BLaER1 (cell line): ENCODE measurements around the gene EXOC3.
A peak's percentile ranks its signal among the peaks of the same experiment; 100 is the strongest.

Experiments used
- H3K27ac ChIP-seq: shearing (Covaris generic); formaldehyde crosslinking; 2 replicates; pipeline ENCODE4 v1.8.1; 2022
- H3K27me3 ChIP-seq: shearing (Covaris generic); formaldehyde crosslinking; 2 replicates; pipeline ENCODE4 v1.8.1; 2022
- H3K36me3 ChIP-seq: shearing (Covaris generic); formaldehyde crosslinking; 2 replicates; pipeline ENCODE4 v1.8.1; 2022
- H3K4me1 ChIP-seq: shearing (Covaris generic); formaldehyde crosslinking; 2 replicates; pipeline ENCODE4 v1.8.1; 2022
- H3K4me2 ChIP-seq: shearing (Covaris generic); formaldehyde crosslinking; 2 replicates; pipeline ENCODE4 v1.8.1; 2022
- H3K4me3 ChIP-seq: shearing (Covaris generic); formaldehyde crosslinking; 2 replicates; pipeline ENCODE4 v1.8.1; 2022
- H3K9ac ChIP-seq: shearing (Covaris generic); formaldehyde crosslinking; 2 replicates; pipeline ENCODE4 v1.8.1; 2022
- H3K9me3 ChIP-seq: shearing (Covaris generic); formaldehyde crosslinking; 2 replicates; pipeline ENCODE4 v1.8.1; 2022
- H4K20me1 ChIP-seq: shearing (Covaris generic); formaldehyde crosslinking; 2 replicates; pipeline ENCODE4 v1.8.1; 2022
- Cebpa-rat ChIP-seq: shearing (Covaris generic); IDR thresholded peaks from 2 replicates; pipeline ENCODE4 v1.8.1; 2022

Gene EXOC3

DNA sequence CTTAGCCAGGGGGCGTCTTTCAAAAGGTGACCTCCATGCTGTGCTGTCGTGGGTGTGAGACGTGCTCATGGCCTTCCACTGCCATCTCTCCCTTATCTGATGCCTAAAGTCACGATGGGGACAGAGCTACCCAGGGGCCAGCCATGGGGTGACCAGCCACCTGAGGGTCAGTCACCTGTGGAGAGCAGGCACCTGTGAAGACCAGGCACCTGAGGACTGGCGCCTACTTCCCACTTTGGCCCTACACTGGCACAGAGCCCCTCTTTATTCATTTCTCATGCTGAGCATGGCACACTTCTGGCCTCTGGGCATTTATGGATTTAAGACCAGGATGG, 6.4 kb upstream of the EXOC3 start:
- Histone ChIP-seq H3K27me3 (no peaks in the 10 kb centered on the region), H3K9ac (no peak overlapping the region), H3K27ac (no peak overlapping the region), H3K36me3 (no peaks in the 10 kb centered on the region), H3K9me3 (no peaks in the 10 kb centered on the region), H3K4me2 (no peak overlapping the region), H3K4me1 (peaks cover 51% of the 10 kb centered on the region), H3K4me3 (no peak overlapping the region), H4K20me1 (no peaks in the 10 kb centered on the region)
- TF ChIP-seq Cebpa-rat: no peak

DNA sequence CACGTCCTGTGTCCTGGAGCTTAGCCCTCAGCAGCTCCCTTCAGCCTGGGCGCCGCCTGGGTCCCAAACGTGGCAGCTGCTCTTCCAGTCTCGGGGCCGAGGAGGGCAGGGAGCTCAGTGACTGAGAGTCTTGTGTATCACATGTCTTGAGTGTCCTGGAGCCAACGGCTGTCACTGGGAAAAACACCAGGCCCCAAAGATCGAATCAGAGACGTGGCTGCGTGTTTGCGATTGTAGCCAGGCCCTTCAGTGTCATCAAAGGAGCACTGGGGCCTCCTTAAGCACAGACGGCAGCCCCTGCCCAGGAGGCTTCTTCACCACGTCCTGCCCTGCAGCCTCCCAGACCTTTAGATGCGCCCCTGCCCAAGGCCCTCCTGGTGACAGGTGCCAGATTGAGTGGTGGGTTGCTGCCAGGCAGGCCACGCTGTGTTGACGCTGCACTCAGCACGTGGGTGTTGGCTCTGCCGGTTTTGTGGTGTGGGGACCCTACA, 5.7 kb upstream of the EXOC3 start:
- Histone ChIP-seq H3K36me3 (no peaks in the 10 kb centered on the region), H4K20me1 (no peaks in the 10 kb centered on the region), H3K27ac (no peak overlapping the region), H3K4me2 (no peak overlapping the region), H3K9me3 (no peaks in the 10 kb centered on the region), H3K4me1 (peaks cover 51% of the 10 kb centered on the region), H3K27me3 (no peaks in the 10 kb centered on the region), H3K9ac (no peak overlapping the region), H3K4me3 (no peak overlapping the region)
- no peak for TF ChIP-seq Cebpa-rat

DNA sequence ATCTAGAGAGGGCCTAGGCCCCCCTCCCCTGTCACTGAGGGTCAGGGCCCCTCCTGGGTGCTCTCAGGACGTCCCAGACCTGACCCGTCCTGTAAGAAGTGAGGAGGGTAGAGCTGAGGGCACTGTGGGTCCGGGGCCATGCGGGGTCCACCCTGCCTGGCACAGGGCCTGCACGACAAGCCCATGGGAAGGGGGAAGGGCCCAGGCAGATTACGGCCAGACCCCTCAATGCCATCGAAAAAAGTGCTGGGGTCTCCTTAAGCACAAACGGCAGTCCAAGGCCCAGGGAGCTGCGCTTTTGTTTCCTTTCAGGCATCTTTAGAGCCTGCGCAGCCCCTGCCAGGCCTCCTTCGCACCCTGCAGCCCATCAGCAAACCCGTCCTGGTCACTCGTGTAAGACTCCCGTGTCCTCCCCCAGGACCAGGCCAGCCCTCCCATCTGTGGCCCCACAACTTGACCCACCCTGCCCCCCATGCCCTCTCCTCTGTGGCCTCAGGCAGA, 4.4 kb upstream of the EXOC3 start:
- Histone ChIP-seq H3K36me3 (no peaks in the 10 kb centered on the region), H3K4me2 (no peak overlapping the region), H3K27me3 (no peaks in the 10 kb centered on the region), H3K9ac (no peak overlapping the region), H3K9me3 (no peaks in the 10 kb centered on the region), H4K20me1 (peaks cover 1% of the 10 kb centered on the region), H3K4me1 (peaks cover 45% of the 10 kb centered on the region), H3K4me3 (no peak overlapping the region), H3K27ac (no peak overlapping the region)
- TF ChIP-seq Cebpa-rat: no peak

DNA sequence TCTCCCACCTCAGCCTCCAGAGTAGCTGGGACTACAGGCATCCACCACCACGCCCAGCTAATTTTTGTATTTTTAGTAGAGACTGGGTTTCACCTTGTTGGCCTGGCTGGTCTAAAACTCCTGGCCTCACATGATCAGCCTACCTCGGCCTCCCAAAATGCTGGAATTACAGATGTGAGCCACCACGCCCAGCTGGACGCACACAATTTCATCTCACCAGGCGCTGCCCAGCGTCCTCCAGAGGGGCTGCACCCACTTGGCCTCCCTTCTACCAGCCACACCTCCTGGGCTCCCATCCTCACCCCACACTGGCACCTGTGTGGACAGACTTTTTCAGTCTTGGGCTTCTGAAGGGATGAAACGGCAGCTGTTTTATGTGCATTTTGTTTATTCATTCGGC, 3.8 kb upstream of the EXOC3 start:
- Histone ChIP-seq H3K9ac (no peak overlapping the region), H3K4me2 (peak overlapping the region; percentile 64; the same call in 1 of the 2 replicates), H3K4me1 (peaks cover 48% of the 10 kb centered on the region), H4K20me1 (peaks cover 8% of the 10 kb centered on the region), H3K27me3 (no peaks in the 10 kb centered on the region), H3K36me3 (no peaks in the 10 kb centered on the region), H3K4me3 (no peak overlapping the region), H3K9me3 (no peaks in the 10 kb centered on the region), H3K27ac (no peak overlapping the region)
- TF ChIP-seq Cebpa-rat: no peak

DNA sequence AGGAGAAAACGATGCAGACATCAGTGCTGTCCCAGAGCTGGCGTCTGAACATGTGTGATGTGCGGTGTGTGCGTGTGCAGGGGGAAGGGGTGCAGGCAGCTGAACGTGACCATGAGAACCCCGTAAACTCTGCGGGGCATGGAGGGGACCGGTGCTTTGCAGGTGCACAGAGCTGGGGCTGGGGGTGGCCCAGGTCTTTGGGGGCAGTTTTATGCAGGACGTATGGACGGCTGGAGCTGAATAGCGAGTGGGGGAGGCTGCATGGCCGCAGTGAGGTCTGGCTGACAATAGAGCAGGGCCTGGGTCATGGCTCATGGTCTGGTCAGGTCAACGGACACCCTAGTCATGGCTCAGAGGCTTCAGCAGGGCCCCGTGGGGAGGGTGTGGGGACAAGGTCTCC, 3.3 kb upstream of the EXOC3 start:
- Histone ChIP-seq H3K27me3 (no peaks in the 10 kb centered on the region), H3K4me3 (no peak overlapping the region), H3K27ac (no peak overlapping the region), H3K4me2 (peak overlapping the region; percentile 64), H4K20me1 (peaks cover 12% of the 10 kb centered on the region), H3K36me3 (no peaks in the 10 kb centered on the region), H3K4me1 (peaks cover 53% of the 10 kb centered on the region), H3K9me3 (no peaks in the 10 kb centered on the region), H3K9ac (no peak overlapping the region; the same call in 1 of the 2 replicates)
- TF ChIP-seq Cebpa-rat: no peak

DNA sequence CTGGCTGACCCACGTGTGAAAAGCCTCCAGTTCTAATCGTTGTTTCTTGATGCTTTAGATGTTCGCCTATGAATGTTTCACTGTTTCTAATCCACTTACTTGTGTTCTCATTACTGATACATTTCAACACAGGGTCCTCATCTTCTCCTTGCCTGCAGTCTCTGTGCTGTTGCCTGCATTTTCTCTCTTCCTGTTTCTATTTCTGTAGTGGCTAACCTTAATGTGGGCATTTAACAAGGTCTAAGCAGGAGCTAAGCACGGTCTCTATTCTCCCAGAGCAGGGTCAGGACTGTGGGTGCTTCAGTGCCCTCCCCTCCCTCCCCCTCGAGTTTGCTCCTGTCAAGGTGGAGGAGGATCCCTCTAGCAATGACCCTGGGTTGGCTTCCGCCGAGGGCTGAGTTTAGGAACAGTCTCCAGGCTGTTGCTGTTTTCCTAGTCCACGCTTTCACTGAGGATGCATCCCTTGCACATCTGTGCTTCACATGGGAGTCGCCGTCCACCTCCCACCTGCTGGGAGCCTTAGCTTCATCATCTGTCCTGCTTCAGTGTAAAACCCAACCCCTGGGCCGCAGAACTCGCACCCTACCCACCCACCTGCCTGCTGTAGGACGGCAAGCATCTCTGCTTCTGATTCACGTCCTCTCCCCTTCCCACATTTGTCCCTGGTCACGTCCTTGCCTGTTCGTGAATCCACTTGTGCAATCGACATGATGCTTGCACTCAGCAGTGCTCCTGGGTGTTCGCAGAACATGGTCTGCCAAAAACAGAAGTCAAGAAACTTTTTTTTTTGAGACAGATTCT, 2.4 kb upstream of the EXOC3 start:
- TF ChIP-seq Cebpa-rat: 0 out of 2 replicates have a peak, but pooled peaks have one; percentile 5
- Histone ChIP-seq H3K4me2 (peak overlapping the region; percentile 64), H3K4me3 (no peak overlapping the region)

DNA sequence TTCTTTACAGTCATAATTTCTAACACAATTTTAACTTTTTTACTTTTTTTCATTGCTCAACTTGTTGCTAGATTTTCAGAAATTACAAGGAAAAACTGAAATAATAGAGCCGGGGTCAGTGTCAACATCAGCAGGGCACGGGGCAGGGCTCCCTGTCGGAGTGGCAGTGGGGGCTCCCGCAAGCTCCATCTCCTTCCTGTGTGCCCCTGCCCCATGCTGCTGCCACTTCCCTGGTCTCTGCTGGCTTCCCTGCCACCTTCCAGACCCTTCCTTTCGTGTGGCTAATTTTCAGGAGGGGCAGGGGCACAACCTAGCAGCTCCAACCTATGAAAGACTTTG, 1.0 kb upstream of the EXOC3 start:
- H3K9ac ChIP-seq: peak overlapping the region; percentile 91
- H3K4me2 ChIP-seq: peak overlapping the region; percentile 94
- peaks cover 15% of the 10 kb centered on the region for H3K36me3 ChIP-seq
- H3K4me1 ChIP-seq: peaks cover 62% of the 10 kb centered on the region
- H3K9me3 ChIP-seq: no peaks in the 10 kb centered on the region
- peaks cover 34% of the 10 kb centered on the region for H4K20me1 ChIP-seq
- no peak for TF ChIP-seq Cebpa-rat
- H3K27ac ChIP-seq: no peak overlapping the region; the same call in 1 of the 2 replicates
- H3K27me3 ChIP-seq: no peaks in the 10 kb centered on the region
- H3K4me3 ChIP-seq: peak overlapping the region; percentile 94

More for the DNA sequence above, 2.4 kb upstream of the EXOC3 start:
- Histone ChIP-seq H4K20me1 (peaks cover 22% of the 10 kb centered on the region), H3K9me3 (no peaks in the 10 kb centered on the region), H3K36me3 (peaks cover 2% of the 10 kb centered on the region; the same call in 1 of the 2 replicates), H3K4me1 (peaks cover 62% of the 10 kb centered on the region), H3K27ac (0 out of 2 replicates have a peak overlapping the region, but pooled peaks have one; percentile 4), H3K27me3 (no peaks in the 10 kb centered on the region), H3K9ac (peak overlapping the region; percentile 32; the same call in 1 of the 2 replicates)

DNA sequence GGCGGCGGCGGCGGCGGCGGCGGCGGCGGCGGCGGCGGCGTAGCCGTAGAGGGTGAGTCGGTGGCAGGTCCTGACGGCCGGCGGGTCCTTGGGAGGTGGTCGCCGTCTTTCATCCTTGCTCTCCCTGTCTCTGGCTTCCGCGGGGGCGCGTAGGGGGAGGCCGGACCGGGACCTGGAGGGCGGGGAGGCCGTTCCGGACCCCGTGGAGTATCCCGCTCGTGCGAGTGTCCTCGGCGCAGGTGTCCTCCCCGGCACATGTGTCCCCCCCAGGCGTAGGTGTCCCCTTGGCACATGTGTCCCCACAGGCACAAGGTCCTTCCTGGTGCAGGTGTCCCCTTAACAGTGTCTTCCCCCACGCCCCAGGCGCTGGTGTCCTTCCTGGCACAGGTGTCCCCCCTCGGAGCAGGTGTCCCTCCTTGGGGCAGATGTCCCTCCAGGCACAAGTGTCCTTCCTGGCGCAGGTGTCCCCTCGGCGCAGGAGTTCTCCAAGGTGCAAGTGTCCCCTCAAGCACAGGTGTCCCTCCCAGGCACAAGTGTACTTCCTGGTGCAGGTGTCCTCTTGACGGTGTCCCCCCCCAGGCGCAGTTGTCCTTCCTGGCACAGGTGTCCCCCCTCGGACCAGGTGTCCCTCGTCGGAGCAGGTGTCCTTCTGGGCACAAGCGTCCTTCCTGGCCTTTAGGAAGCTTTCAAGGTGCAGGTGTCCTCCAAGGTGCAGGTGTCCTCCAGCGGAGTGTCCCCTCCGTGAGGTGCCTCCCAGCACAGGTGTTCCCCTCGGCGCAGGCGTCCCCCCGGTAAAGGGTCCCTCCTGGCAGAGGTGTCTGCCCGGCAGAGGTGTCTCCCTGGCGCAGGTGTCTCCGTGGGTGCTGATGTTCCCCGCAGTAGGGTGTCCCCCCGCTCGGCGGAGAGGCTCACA, 519 bp downstream of the EXOC3 start:
- H3K27ac ChIP-seq: peak overlapping the region; percentile 93
- peak overlapping the region; percentile 94 for H3K4me3 ChIP-seq
- no peaks in the 10 kb centered on the region for H3K27me3 ChIP-seq
- H3K4me2 ChIP-seq: peak overlapping the region; percentile 94
- no peaks in the 10 kb centered on the region for H3K9me3 ChIP-seq
- peaks cover 62% of the 10 kb centered on the region for H3K4me1 ChIP-seq
- H3K36me3 ChIP-seq: peaks cover 31% of the 10 kb centered on the region
- no peak for TF ChIP-seq Cebpa-rat
- H3K9ac ChIP-seq: peak overlapping the region; percentile 91
- peaks cover 49% of the 10 kb centered on the region for H4K20me1 ChIP-seq

DNA sequence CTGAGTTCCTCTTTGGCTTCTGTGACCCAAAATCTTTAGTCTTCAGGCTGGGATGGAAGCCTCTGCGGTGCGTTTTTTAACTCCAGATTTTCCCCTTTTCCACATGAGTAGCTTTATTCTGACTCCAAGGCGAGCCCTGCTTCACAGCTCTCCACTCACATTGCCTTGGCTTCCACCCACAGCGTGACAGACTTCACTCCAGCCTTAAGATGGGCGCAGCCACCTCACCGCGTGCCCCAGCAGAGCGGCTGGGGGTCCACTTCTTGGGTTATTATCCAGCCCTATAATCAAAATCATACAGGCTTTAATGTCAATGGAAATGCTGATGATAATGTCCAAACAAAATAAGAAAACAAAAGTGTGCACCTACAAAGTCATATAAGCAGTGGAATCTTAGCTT, 1.2 kb downstream of the EXOC3 start:
- H3K9ac ChIP-seq: peak overlapping the region; percentile 91
- H4K20me1 ChIP-seq: peaks cover 55% of the 10 kb centered on the region
- H3K27ac ChIP-seq: 0 out of 2 replicates have a peak overlapping the region, but pooled peaks have one; percentile 93
- peaks cover 62% of the 10 kb centered on the region for H3K4me1 ChIP-seq
- peak overlapping the region; percentile 94 for H3K4me2 ChIP-seq
- no peak for TF ChIP-seq Cebpa-rat
- H3K9me3 ChIP-seq: no peaks in the 10 kb centered on the region
- H3K4me3 ChIP-seq: peak overlapping the region; percentile 94
- no peaks in the 10 kb centered on the region for H3K27me3 ChIP-seq
- peaks cover 38% of the 10 kb centered on the region for H3K36me3 ChIP-seq
